K562 (cell line): ENCODE data around the gene OTOG. TPM values are rescaled to one million over a fixed set of nuclear protein-coding genes. Genes with fewer than 3 reads are reported as not detected.

Experiments used
- ATAC-seq: fragments of 200-7000 bp; cut with Tn5 transposase; 3 replicates; pipeline ENCODE4 v1.9.1; 2020; ENCODE audit warnings: moderate library complexity
- BruUV-seq: library from RNA; stranded (reverse); fragments of 400-500 nt; replicated peaks from 2 replicates; lab custom pipeline; 2021; lab: Mats Ljungman, UMichigan
- CTCF ChIA-PET: fragments of 300-600 bp; formaldehyde crosslinking; extraction: SDS; loops from one replicate; lab custom pipeline; 2021; ENCODE audit warnings: low intra/inter-chr PET ratio; lab: Yijun Ruan, JAX
- POLR2A ChIA-PET: fragments of 300-600, 350-650 bp; sonication (Branson Sonifier 250); formaldehyde crosslinking; extraction: SDS; loops from one replicate; lab custom pipeline; 2021; ENCODE audit warnings: antibody characterized with exemption, inconsistent platforms; lab: Yijun Ruan, JAX
- DNase-seq, 4 experiments: peaks; one replicate each; pipeline versions ENCODE4 v3.0.0 to v3.0.0-alpha.2; 2011 to 2018; ENCODE audit warnings: low spot score in 3 of 4, mixed read lengths in 3 of 4; ENCODE audit errors: extremely low read depth in 1 of 4
- FAIRE-seq: peaks from 2 replicates; lab custom pipeline; 2011; peaks lifted over from hg19 to GRCh38; lab: Jason Lieb, UNC
- H2AFZ ChIP-seq: 2 replicates; pipeline ENCODE4 v1.6.0; 2011; ENCODE audit warnings: low read depth, low read length, control low read depth, inconsistent platforms
- H3K27ac ChIP-seq: fragments of 200-600 bp; 3 replicates; pipeline ENCODE4 v1.8.0; 2011; ENCODE audit warnings: low read depth, mild to moderate bottlenecking, control low read depth, inconsistent platforms, low read length, moderate library complexity, mixed read lengths; ENCODE audit errors: extremely low read depth
- H3K27me3 ChIP-seq, 2 experiments: fragments of 300-600 bp in 1 of 2; 2 replicates in 1 of 2; 3 replicates in 1 of 2; pipeline versions ENCODE4 v1.6.0 to v1.8.0; 2011; ENCODE audit warnings: inconsistent platforms in 2 of 2, low read length in 2 of 2, mild to moderate bottlenecking in 1 of 2, mixed read lengths in 1 of 2, moderate library complexity in 1 of 2; ENCODE audit not compliant: control insufficient read depth in 2 of 2, insufficient read depth in 2 of 2
- H3K36me3 ChIP-seq: fragments of 300-600 bp; 3 replicates; pipeline ENCODE4 v1.8.0; 2011; ENCODE audit warnings: mild to moderate bottlenecking, low read length, inconsistent platforms; ENCODE audit not compliant: control insufficient read depth, insufficient read depth
- H3K4me1 ChIP-seq, 2 experiments: fragments of 200-600 bp in 1 of 2; replicated peaks in 1 of 2; 2 replicates in 1 of 2; 3 replicates in 1 of 2; pipeline versions ENCODE4 v1.5.1 to v1.8.0; 2011; ENCODE audit warnings: inconsistent platforms in 2 of 2, low read length in 2 of 2, mild to moderate bottlenecking in 1 of 2, mixed read lengths in 1 of 2, moderate library complexity in 1 of 2; ENCODE audit not compliant: control insufficient read depth in 2 of 2, insufficient read depth in 2 of 2
- H3K4me2 ChIP-seq: 2 replicates; pipeline ENCODE4 v1.6.1; 2011; ENCODE audit warnings: low read length, control low read depth, inconsistent platforms, mixed read lengths; ENCODE audit not compliant: insufficient read depth
- H3K4me3 ChIP-seq: fragments of 200-600 bp; sonication (generic), shearing (Covaris generic); 2 replicates; pipeline ENCODE4 v1.5.1; 2016; ENCODE audit warnings: control low read depth, inconsistent platforms
- H3K79me2 ChIP-seq: fragments of 200-600 bp; 3 replicates; pipeline ENCODE4 v1.8.0; 2011; ENCODE audit warnings: low read length, inconsistent platforms; ENCODE audit not compliant: control insufficient read depth, insufficient read depth
- H3K9ac ChIP-seq, 2 experiments: 2 replicates each; pipeline versions ENCODE4 v1.6.0 to v1.6.1; 2011; ENCODE audit warnings: low read depth in 2 of 2, low read length in 2 of 2, control low read depth in 1 of 2, inconsistent platforms in 1 of 2, mild to moderate bottlenecking in 1 of 2, mixed read lengths in 1 of 2; ENCODE audit not compliant: insufficient read depth in 1 of 2
- H3K9me1 ChIP-seq: one replicate; pipeline ENCODE4 v1.6.0; 2011; ENCODE audit warnings: inconsistent platforms, mild to moderate bottlenecking, low read length, moderate library complexity; ENCODE audit not compliant: control insufficient read depth, insufficient read depth
- H3K9me3 ChIP-seq: replicated peaks from 2 replicates; pipeline ENCODE4 v1.5.1; 2011; ENCODE audit warnings: low read depth, low read length, inconsistent platforms; ENCODE audit not compliant: control insufficient read depth, insufficient read depth
- H4K20me1 ChIP-seq: replicated peaks from 2 replicates; pipeline ENCODE4 v1.6.1; 2011; ENCODE audit warnings: low read length, inconsistent platforms, mixed read lengths; ENCODE audit not compliant: control insufficient read depth, insufficient read depth
- BRD4 ChIP-seq: fragments of 200-600 bp; sonication (generic); IDR thresholded peaks from 2 replicates; pipeline ENCODE4 v1.6.1; 2017; ENCODE audit warnings: inconsistent platforms
- FOSL1 ChIP-seq: fragments of 200-800 bp; sonication (Bioruptor generic); conservative IDR thresholded peaks from 2 replicates; pipeline ENCODE4 v1.6.1; 2016; ENCODE audit warnings: missing genetic modification characterization, missing compliant biosample characterization
- HDAC8 ChIP-seq: fragments of 450-650 bp; IDR thresholded peaks from 2 replicates; pipeline ENCODE4 v1.6.1; 2016; ENCODE audit warnings: mild to moderate bottlenecking, missing genetic modification characterization, moderate library complexity, missing compliant biosample characterization
- LEF1 ChIP-seq: fragments of 450-650 bp; IDR thresholded peaks from 2 replicates; pipeline ENCODE4 v1.6.1; 2016; ENCODE audit warnings: mild to moderate bottlenecking
- MAFG ChIP-seq: fragments of 450-650 bp; conservative IDR thresholded peaks from 2 replicates; pipeline ENCODE4 v1.6.1; 2016; ENCODE audit warnings: missing genetic modification characterization, missing compliant biosample characterization
- PBX2 ChIP-seq, 2 experiments: IDR thresholded peaks in 1 of 2; conservative IDR thresholded peaks in 1 of 2; 2 replicates each; pipeline ENCODE4 v1.6.1; 2016; ENCODE audit warnings: low read depth in 2 of 2, mild to moderate bottlenecking in 1 of 2, missing compliant biosample characterization in 1 of 2, missing genetic modification characterization in 1 of 2, moderate library complexity in 1 of 2
- TCF7L2 ChIP-seq: fragments of 150-350 bp; IDR thresholded peaks from 2 replicates; pipeline ENCODE4 v1.6.1; 2016; ENCODE audit warnings: low read depth, mild to moderate bottlenecking, low read length, moderate library complexity
- ZNF184 ChIP-seq: sonication (generic); formaldehyde crosslinking; IDR thresholded peaks from 2 replicates; pipeline ENCODE4 v1.5.0; 2020; ENCODE audit warnings: missing genetic modification reagents
- ZNF699 ChIP-seq: fragments of 250-450 bp; sonication (Bioruptor Pico); IDR thresholded peaks from 2 replicates; pipeline ENCODE4 v1.8.0; 2021; ENCODE audit warnings: mild to moderate bottlenecking, moderate library complexity; ENCODE audit not compliant: insufficient replicate concordance
- ZNF778 ChIP-seq: fragments of 450-650 bp; formaldehyde crosslinking; IDR thresholded peaks from 2 replicates; pipeline ENCODE4 v1.4.0; 2020; ENCODE audit warnings: mild to moderate bottlenecking, moderate library complexity
- WGBS: fragments of 100-300 bp; shearing (Covaris generic); methylation state at CpG from one replicate; pipeline ENCODE4 v1.1.6; 2016; ENCODE audit warnings: low coverage, mixed read lengths; ENCODE audit not compliant: insufficient coverage; ENCODE audit errors: missing lambda C conversion rate; 5-methylcytosine and 5-hydroxymethylcytosine counted together
- in situ Hi-C: fragments of 300-500 bp; cut with MboI; formaldehyde crosslinking; loops from 4 replicates; pipeline ENCODE4 v1.15.0; 2018; ENCODE audit warnings: inconsistent platforms, mixed read lengths
- intact Hi-C: fragments of 100-400 bp; cut with micrococcal nuclease; formaldehyde crosslinking; loops from 2 replicates; pipeline ENCODE4 v1.14.2; 2022
- polyA plus RNA-seq, 8 experiments: library from polyadenylated mRNA; depleted of rRNA in 4 of 8; stranded (reverse) in 5 of 8; unstranded in 3 of 8; fragments of >200 nt; fragmentation: Nextera tagmentation in 2 of 8; fragmentation: Illumina TruSeq in 1 of 8; extraction: Ambion mirVana in 2 of 8; extraction: Trizol in 1 of 8; gene quantifications; 2 replicates each; pipeline versions ENCODE4 v1.2.1 to v1.2.3, GENCODE V29; 2011 to 2014; ENCODE audit warnings: inconsistent platforms in 1 of 8, missing spikeins in 1 of 8
- total RNA-seq, 7 experiments: library from RNA; depleted of rRNA in 6 of 7; stranded (reverse); fragments of >200 nt in 6 of 7; fragmentation: Illumina TruSeq in 2 of 7; extraction: Trizol in 2 of 7; gene quantifications; 2 replicates each; pipeline versions ENCODE4 v1.2.1 to v1.2.3, GENCODE V29; 2011 to 2021; ENCODE audit warnings: low replicate concordance in 1 of 7
- TF ChIP-seq, protein P1 (sequence below): fragments of 250-450 bp; sonication (Bioruptor Pico); IDR thresholded peaks from 2 replicates; pipeline ENCODE4 v1.8.0; 2021; ENCODE audit warnings: moderate library complexity, mild to moderate bottlenecking, inconsistent platforms

OTOG gene
- total and polyA plus RNA-seq, 9 of the 15 experiments (the other 6 are each of a cell fraction or from before 2014, with no cell fraction given): not detected

GRCh38 chr11:17547051-17547577 lies at the start of gene OTOG (continued):
- TF ChIP-seq PBX2 (CRISPR knock-in tag; IDR thresholded peaks at IDR 0.05; ENCODE audit: low read depth) (peak; percentile 10; the same call in 1 of the 2 replicates), PBX2 (tag; conservative IDR thresholded peaks at IDR 0.05; ENCODE audit: low read depth) (0 out of 2 replicates have a peak, but pooled peaks have one; percentile 21)

DNA sequence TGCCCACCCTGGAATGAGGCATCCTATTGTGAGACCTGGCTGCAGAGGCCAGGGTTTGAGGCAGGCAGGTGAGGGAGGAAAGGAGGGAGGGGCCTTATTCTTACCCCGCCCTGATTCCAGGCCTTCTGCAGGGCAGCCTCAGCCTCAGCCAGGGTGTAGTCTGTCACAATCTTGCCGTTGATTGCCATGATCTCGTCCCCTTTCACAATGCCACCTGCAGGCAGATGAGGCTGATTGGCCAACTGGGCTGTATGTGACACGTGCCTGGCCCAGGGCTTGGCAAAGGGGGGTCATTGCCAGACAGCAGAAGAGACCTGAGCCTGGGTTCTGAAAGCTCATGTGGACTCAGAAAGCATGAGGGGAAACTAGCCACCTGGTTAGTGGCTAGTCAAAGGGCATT lies 49.0 kb upstream of the OTOG start:
- Histone ChIP-seq H3K27ac (no peak overlapping the region), H3K36me3 (no peaks in the 10 kb centered on the region), H3K4me3 (no peak overlapping the region), H3K9ac (peak overlapping the region in 1 of 2 experiments; percentile 35; a peak in 1 of 4 replicates), H3K79me2 (no peaks in the 10 kb centered on the region), H3K9me1 (peaks cover 4% of the 10 kb centered on the region), H2AFZ (no peak overlapping the region), H3K4me1 (no peaks in the 10 kb centered on the region), H4K20me1 (peaks cover 4% of the 10 kb centered on the region; the same call in 1 of the 2 replicates), H3K4me2 (no peak overlapping the region), H3K27me3 (peaks cover 0 to 66% of the 10 kb centered on the region in 2 experiments; a peak in 3 of 5 replicates), H3K9me3 (no peaks in the 10 kb centered on the region)
- no TSS peak for BruUV-seq
- intact Hi-C loops: no loop called here
- CTCF ChIA-PET: no interaction called here
- in situ Hi-C loops: no loop called here
- no peak for FAIRE-seq
- no peak for ATAC-seq
- DNase-seq: no peak
- POLR2A ChIA-PET: interaction anchor here (1.1 kb wide), 1 partner anchor 565 kb away, joined by 3 read pairs; no protein-coding TSS in a partner anchor
- 0% methylated on average over 4 of the region's 4 CpGs for WGBS
- no peak for TF ChIP-seq MAFG (tag)
- no peak for TF ChIP-seq TCF7L2
- TF ChIP-seq, protein P1, sequence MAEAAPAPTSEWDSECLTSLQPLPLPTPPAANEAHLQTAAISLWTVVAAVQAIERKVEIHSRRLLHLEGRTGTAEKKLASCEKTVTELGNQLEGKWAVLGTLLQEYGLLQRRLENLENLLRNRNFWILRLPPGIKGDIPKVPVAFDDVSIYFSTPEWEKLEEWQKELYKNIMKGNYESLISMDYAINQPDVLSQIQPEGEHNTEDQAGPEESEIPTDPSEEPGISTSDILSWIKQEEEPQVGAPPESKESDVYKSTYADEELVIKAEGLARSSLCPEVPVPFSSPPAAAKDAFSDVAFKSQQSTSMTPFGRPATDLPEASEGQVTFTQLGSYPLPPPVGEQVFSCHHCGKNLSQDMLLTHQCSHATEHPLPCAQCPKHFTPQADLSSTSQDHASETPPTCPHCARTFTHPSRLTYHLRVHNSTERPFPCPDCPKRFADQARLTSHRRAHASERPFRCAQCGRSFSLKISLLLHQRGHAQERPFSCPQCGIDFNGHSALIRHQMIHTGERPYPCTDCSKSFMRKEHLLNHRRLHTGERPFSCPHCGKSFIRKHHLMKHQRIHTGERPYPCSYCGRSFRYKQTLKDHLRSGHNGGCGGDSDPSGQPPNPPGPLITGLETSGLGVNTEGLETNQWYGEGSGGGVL (CRISPR knock-in tag): no peak
- TF ChIP-seq FOSL1 (tag): no peak
- TF ChIP-seq ZNF778 (CRISPR knock-in tag): no peak
- no peak for TF ChIP-seq ZNF699
- TF ChIP-seq LEF1: no peak
- TF ChIP-seq ZNF184: no peak
- TF ChIP-seq HDAC8 (tag): no peak
- no peak for TF ChIP-seq BRD4
